AG04450 (cell line): ENCODE data around the gene HMG20B. TPM values are rescaled to one million over a fixed set of nuclear protein-coding genes. Genes with fewer than 3 reads are reported as not detected.

Experiments
- CTCF ChIA-PET: fragments of 300-600, 350-600 bp; formaldehyde crosslinking; extraction: SDS; loops from one replicate; lab custom pipeline; 2022; ENCODE audit warnings: antibody characterized with exemption, inconsistent platforms; lab: Charles Lee
- POLR2A ChIA-PET: fragments of 350-600 bp; formaldehyde crosslinking; extraction: SDS; loops from one replicate; lab custom pipeline; 2021; ENCODE audit warnings: antibody characterized with exemption, inconsistent platforms; lab: Yijun Ruan, JAX
- DNase-seq: peaks from one replicate; pipeline ENCODE4 v3.0.0-alpha.2; 2011; ENCODE audit warnings: low read depth, low spot score
- H3K27ac ChIP-seq: one replicate; pipeline ENCODE4 v1.5.1; 2012; ENCODE audit warnings: low read depth, low read length, control low read depth
- H3K27me3 ChIP-seq: one replicate; pipeline ENCODE4 v1.6.0; 2012; ENCODE audit warnings: low read length; ENCODE audit not compliant: control insufficient read depth, insufficient read depth
- H3K4me3 ChIP-seq: 2 replicates; pipeline ENCODE4 v1.5.1; 2011; ENCODE audit warnings: mild to moderate bottlenecking, low read depth, low read length, control low read depth
- H3K9me3 ChIP-seq: 2 replicates; pipeline ENCODE4 v1.5.1; 2012; ENCODE audit warnings: low read length; ENCODE audit not compliant: control insufficient read depth, insufficient read depth
- polyA plus RNA-seq: library from polyadenylated mRNA; depleted of rRNA; stranded (reverse); fragments of >200 nt; gene quantifications from 2 replicates; pipeline ENCODE4 v1.2.3, GENCODE V29; 2011
- TF ChIP-seq, protein P1 (sequence below): IDR thresholded peaks from 2 replicates; pipeline ENCODE4 v1.5.1; 2011; ENCODE audit warnings: low read depth, low read length, control low read depth, inconsistent platforms

The HMG20B gene
- polyA plus RNA-seq, 1 experiment = 30.5 TPM

DNA sequence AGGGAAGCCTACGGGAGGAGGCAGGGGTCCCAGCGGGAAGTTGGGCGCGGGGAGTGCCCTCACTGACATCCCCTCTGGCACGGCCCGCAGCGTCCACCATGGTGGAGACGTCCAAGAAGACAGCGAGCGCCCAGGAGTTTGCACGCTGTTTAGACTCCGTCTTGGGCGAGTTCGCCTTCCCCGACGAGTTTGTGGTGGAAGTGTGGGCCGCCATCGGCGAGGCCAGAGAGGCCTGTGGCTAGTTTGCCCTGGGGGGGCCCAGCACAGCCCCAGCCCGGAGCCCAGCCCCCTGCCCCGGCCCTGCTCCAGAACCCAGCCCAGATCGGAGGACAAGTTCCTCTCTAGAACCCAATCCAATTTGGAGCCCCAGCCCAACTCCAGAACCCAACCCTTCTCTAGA lies 17.2 kb downstream of the HMG20B start:
- H3K4me3 ChIP-seq = no peak overlapping the region
- H3K27me3 ChIP-seq = peaks cover 8% of the 10 kb centered on the region
- TF ChIP-seq, protein P1, sequence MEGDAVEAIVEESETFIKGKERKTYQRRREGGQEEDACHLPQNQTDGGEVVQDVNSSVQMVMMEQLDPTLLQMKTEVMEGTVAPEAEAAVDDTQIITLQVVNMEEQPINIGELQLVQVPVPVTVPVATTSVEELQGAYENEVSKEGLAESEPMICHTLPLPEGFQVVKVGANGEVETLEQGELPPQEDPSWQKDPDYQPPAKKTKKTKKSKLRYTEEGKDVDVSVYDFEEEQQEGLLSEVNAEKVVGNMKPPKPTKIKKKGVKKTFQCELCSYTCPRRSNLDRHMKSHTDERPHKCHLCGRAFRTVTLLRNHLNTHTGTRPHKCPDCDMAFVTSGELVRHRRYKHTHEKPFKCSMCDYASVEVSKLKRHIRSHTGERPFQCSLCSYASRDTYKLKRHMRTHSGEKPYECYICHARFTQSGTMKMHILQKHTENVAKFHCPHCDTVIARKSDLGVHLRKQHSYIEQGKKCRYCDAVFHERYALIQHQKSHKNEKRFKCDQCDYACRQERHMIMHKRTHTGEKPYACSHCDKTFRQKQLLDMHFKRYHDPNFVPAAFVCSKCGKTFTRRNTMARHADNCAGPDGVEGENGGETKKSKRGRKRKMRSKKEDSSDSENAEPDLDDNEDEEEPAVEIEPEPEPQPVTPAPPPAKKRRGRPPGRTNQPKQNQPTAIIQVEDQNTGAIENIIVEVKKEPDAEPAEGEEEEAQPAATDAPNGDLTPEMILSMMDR = no peak
- no peak for DNase-seq
- POLR2A ChIA-PET = interaction anchor here (0.7 kb wide), 1 partner anchor 45 kb away, joined by 3 read pairs; no protein-coding TSS in a partner anchor
- H3K27ac ChIP-seq = no peak overlapping the region
- H3K9me3 ChIP-seq = peaks cover 25% of the 10 kb centered on the region
- CTCF ChIA-PET = no interaction called here

DNA sequence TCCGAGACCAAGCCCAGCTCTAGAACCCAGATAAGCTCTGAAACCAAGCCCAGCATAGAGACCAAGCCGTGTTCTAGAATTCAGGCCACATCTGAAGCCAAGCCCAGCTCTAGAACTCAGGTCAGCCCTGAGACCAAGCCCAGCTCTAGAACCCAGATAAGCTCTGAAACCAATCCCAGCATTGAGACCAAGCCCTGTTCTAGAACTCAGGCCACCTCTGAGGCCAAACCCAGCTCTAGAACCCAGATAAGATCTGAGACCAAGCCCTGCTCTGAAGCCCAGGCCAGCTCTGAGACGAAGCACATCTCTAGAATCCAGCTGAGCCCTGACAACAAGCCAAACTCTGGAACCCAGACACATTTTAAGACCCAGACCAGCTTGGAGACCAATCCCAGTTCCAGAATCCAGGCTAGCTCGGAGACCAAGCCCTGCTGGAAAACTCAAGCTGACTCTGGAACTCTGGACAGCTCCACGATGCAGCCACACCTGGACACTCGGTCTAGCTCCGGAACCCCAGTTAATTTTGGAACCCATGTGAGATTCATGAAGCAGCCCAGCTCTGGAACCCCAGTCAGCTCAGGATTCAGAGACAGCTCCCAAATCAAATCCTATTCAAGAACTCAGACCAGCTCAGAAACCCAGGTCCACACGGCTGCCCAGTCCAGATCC lies 18.4 kb downstream of the HMG20B start:
- Histone ChIP-seq H3K27ac (no peak overlapping the region), H3K27me3 (no peaks in the 10 kb centered on the region), H3K9me3 (peaks cover 25% of the 10 kb centered on the region), H3K4me3 (no peak overlapping the region)
- CTCF ChIA-PET = interaction anchor here (1.2 kb wide), 1 partner anchor 549 kb away, joined by 3 read pairs; no protein-coding TSS in a partner anchor
- DNase-seq = no peak
- POLR2A ChIA-PET = interaction anchor here (0.6 kb wide), 1 partner anchor 8 kb away, joined by 3 read pairs; no protein-coding TSS in a partner anchor
- TF ChIP-seq, protein P1 = no peak

DNA sequence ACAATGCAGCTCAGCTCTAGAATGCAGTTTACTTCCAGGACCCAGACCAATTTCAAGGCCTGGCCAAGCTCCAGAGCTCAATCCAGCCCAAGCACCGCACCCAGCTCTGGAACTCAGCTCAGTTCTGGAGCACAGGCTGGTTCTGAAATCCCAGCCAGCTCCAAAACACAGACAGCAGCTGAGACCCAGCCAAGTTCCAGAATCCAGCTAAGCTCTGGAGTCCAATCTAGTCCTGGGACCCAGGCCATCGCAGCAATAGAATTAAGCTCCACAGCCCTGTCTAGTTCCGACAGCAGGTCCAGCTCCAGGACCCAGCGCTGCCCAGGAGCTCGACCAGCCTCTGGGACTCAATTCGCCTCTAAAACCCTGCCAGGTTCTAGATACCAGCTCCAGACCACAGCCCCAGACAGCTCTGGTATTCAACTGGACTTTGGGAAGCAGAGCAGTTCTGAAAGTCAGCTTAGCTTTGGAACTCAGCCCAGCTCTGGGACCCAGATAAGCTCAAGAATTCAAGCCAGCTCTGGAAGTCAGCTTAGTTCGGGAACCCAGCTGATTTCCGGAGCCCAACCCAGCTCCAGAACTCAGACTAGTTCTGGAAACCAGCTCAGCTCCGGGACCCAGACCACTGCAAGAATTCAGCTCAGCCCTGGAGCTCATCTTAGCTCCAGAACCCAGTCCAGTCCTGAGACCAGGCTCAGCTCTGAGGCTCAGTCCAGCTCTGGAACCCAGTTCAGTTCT lies 19.3 kb downstream of the HMG20B start:
- ChIA-PET POLR2A (interaction anchor here (0.6 kb wide), 1 partner anchor 9 kb away, joined by 3 read pairs; no protein-coding TSS in a partner anchor), CTCF (no interaction called here)
- no peak for DNase-seq
- Histone ChIP-seq H3K27ac (no peak overlapping the region), H3K9me3 (peaks cover 22% of the 10 kb centered on the region), H3K27me3 (no peaks in the 10 kb centered on the region), H3K4me3 (no peak overlapping the region)
- TF ChIP-seq, protein P1 = no peak

DNA sequence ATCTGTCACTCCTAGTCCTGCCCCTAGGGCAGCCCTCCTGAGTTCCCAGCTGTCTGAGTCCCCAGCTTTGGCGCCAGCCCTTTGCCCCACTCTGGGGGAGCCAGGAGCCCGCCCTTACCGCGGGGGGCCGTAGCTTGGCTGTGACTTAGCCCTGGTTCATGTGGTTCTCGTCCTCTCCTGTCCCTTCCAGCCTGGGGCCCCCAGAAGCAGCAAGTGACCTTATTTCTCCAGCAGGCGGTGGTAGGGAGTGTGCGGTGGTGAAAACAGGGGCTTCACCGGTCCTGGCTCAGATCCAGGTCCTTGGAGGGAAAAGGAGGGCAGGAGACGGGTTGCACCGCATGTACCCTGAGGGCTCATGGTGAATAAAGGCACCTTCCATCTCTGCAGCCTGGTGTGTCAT lies 20.4 kb downstream of the HMG20B start:
- H3K9me3 ChIP-seq = peaks cover 22% of the 10 kb centered on the region
- POLR2A ChIA-PET = no interaction called here
- TF ChIP-seq, protein P1 = no peak
- H3K27me3 ChIP-seq = no peaks in the 10 kb centered on the region
- DNase-seq = no peak
- CTCF ChIA-PET = interaction anchor here (0.6 kb wide), 1 partner anchor 121 kb away, joined by 3 read pairs; no protein-coding TSS in a partner anchor
- H3K27ac ChIP-seq = no peak overlapping the region
- H3K4me3 ChIP-seq = no peak overlapping the region
